ENCODE results near the gene FIBCD1.

DNA sequence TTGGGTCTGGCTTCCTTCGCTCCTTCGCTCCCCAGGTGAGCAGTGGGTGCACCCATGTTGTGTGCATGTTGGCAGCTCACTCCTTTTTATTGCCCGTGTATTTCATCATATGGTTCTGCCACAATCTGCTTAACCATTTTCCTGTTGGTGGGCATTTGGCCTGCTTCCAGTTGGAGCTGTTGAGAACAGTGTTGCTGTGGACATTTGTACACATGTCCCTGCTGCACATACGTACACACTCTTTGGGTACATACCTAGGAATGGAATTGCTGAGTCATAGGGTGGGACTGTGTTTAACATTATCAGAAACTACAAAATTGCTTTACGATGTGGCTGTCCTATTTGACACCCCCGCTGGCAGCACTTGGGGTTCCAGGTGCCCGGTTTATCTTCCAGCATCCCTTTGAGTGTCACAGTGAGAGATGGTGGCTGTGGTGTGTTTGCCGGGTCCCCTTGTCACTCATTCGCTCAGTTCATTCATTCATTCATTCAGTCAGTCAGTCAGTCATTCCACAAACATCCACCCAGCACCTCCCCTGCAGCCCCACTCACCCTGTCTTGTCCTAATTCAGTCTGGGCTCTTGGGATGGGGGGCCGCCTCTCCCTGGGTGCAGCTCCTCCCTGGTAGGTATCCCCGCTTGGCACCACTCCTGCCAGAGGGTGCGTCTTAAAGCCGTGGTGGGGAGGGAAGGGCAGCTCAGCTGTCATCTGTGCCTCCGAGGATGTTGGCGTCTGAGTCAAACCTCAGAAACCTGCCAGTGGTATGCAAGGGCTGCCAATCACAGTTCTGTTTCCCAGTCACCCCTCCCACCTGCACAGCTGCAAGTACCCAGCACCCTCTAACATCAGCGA is 7.9 kb upstream of the FIBCD1 start:
- TF ChIP-seq EZH2phosphoT487 (IDR thresholded peaks at IDR 0.05; ENCODE audit: insufficient read depth, low read depth) = no peak
- TF ChIP-seq EZH2 (IDR thresholded peaks at IDR 0.05; ENCODE audit: insufficient read depth, poor library complexity, severe bottlenecking) = no peak
